GM13977 (cell line): ENCODE measurements around the gene ARHGAP44.

Experiments used
- DNase-seq: peaks from one replicate; pipeline ENCODE4 v3.0.0; 2012; ENCODE audit warnings: low spot score
- in situ Hi-C: fragments of 300-500 bp; cut with MboI; formaldehyde crosslinking; loops from one replicate; pipeline ENCODE4 v1.12.0; 2022; ENCODE audit warnings: low sequenced_read_pairs, low pct_unique_long_range_greater_than_20kb, mixed read lengths, inconsistent platforms; ENCODE audit not compliant: unreplicated experiment
- TF ChIP-seq, protein P1 (sequence below): IDR thresholded peaks from 2 replicates; pipeline ENCODE4 v1.5.1; 2012; ENCODE audit warnings: mild to moderate bottlenecking, control low read depth; ENCODE audit not compliant: insufficient read depth; ENCODE audit errors: extremely low read depth, missing control alignments

The ARHGAP44 gene

DNA sequence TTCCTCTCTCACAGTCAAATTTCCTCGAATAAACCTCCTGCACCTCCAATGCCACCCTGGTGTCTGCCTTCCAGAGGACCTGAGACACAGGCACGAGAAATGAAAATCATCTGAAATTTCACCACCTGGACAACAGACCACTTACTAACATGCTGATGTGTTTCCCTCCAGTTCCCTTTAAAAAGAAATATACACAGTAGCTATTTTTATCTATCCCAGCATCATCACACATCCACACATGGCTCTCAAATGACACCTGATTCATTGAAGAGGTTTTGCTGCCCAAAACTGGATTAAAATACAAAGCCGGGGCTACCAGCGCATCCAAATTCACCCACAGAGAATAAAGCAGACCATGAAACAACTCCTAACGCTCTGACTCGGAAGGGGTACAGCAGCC is 214.6 kb downstream of the ARHGAP44 start:
- in situ Hi-C loops, result loop anchor here (25.0 kb wide), 3 partner anchors 742 to 992 kb away; partner anchors contain the start of gene MAP2K4
- no peak for DNase-seq
- TF ChIP-seq, protein P1, sequence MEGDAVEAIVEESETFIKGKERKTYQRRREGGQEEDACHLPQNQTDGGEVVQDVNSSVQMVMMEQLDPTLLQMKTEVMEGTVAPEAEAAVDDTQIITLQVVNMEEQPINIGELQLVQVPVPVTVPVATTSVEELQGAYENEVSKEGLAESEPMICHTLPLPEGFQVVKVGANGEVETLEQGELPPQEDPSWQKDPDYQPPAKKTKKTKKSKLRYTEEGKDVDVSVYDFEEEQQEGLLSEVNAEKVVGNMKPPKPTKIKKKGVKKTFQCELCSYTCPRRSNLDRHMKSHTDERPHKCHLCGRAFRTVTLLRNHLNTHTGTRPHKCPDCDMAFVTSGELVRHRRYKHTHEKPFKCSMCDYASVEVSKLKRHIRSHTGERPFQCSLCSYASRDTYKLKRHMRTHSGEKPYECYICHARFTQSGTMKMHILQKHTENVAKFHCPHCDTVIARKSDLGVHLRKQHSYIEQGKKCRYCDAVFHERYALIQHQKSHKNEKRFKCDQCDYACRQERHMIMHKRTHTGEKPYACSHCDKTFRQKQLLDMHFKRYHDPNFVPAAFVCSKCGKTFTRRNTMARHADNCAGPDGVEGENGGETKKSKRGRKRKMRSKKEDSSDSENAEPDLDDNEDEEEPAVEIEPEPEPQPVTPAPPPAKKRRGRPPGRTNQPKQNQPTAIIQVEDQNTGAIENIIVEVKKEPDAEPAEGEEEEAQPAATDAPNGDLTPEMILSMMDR, result no peak

DNA sequence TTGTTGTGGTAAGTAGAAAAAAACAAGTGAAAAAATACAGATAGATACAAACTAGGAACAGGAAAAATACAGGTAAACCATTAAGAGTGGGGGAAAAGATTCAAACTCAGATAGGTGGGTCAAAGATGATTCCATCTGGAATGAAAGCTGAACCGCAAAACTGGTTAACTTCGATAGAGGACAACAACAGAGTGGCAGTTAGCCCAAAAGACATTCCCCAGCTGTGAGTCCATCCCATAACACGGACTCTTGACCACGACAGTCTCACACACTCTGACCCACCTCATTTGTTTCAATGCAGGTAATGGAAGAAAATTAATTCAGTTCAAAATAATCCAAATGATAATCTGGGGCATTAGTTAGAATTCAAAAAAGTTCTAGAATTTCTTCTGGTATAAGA is 215.0 kb downstream of the ARHGAP44 start:
- DNase-seq, result no peak
- in situ Hi-C loops, result loop anchor here (25.0 kb wide), 3 partner anchors 742 to 992 kb away; partner anchors contain the start of gene MAP2K4
- TF ChIP-seq, protein P1, result no peak

DNA sequence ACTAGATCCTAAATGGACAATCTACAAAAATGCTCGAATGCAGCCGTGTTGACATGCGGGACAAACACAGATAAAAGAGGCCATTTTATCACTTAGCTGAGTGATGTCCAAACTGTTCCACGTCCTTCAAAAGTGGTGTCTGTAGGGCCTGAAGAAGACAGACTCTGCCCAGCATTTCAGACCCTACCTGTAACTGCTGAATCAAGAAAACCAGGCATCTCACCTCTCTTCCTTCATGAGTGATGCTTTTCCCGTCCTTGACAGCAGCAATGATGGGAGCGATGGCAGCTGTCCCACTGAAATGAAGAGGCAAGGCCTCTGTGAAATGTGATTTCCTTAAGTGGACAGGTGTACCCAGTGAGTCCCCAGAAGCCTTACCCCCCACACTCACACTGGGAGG is 216.2 kb downstream of the ARHGAP44 start:
- in situ Hi-C loops, result loop anchor here (25.0 kb wide), 3 partner anchors 743 to 993 kb away; partner anchors contain the start of gene MAP2K4
- no peak for DNase-seq
- TF ChIP-seq, protein P1, result no peak

DNA sequence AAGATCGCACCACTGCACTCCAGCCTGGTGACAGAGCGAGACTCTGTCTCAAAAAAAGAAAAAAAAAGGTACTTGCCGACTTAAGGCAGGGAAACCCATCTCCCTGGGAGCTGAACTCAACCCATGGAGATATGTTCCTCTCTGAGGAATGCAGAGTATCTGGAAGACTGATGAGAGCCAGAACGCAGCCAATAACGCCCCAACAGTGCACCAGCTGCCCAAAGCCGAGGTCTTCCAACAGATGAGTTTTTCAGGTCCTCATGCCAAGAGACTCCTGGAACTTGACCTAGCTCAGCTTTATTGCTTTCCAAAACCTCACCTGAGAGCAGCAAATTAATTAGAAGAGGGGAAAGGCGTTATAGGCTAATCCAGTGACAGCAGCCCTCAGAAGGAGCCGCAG is 219.2 kb downstream of the ARHGAP44 start:
- in situ Hi-C loops, result loop anchor here (25.0 kb wide), 3 partner anchors 746 to 996 kb away; partner anchors contain the start of gene MAP2K4
- TF ChIP-seq, protein P1, result no peak

DNA sequence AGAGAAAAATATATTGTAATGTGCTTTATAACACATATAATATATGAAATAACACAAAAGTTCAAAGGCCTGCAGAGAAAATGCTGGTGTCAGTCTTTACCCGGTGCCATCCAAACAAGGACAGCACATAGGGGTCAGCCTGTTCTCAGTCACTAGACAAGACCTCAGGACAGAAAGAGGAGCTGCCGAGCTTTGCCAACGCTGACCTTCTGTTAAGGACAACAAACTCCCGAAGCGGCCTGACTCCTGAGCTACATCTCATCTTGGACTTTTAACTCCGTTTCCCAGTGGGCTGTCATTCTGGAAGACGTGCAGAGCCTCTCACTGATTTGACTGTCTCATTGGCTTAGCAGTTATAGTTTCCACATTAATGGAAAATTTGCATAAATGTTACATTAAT is 221.7 kb downstream of the ARHGAP44 start:
- in situ Hi-C loops, result loop anchor here (25.0 kb wide), 3 partner anchors 749 to 999 kb away; partner anchors contain the start of gene MAP2K4
- TF ChIP-seq, protein P1, result no peak
- no peak for DNase-seq

More for the DNA sequence above, 219.2 kb downstream of the ARHGAP44 start:
- no peak for DNase-seq

DNA sequence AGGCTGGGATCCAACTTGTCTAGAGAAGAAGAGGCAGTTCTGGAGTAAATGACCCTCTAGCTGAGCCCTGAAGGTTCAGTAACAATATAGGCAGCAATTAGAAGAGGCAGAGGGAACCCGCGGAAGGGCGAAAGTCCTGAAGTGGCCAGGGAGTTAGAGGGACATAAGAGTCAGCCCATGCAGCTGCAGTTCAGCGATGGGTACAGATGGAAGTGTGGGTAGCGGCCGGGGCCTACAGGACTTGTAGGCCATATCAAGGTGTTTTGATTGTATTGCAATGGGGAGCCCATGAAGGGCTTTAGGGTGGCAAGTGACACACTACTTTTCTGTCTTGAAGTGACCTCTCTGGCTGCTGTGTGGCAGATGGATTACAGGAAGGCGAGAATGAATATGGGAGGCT is 225.5 kb downstream of the ARHGAP44 start:
- in situ Hi-C loops, result loop anchor here (25.0 kb wide), 3 partner anchors 752 to 1002 kb away; partner anchors contain the start of gene MAP2K4
- TF ChIP-seq, protein P1, result no peak
- no peak for DNase-seq
